ENCODE data around the gene DOHH.

- no peak for TF ChIP-seq CTCF (IDR thresholded peaks at IDR 0.05)
- no peak for TF ChIP-seq POLR2A (IDR thresholded peaks at IDR 0.05)
- TF ChIP-seq POLR2AphosphoS5 (IDR thresholded peaks at IDR 0.05) = no peak
Observed at GRCh38 chr19:3533033-3533432, 32.6 kb upstream of the DOHH start.
